PC-9 (cell line): ENCODE measurements around the gene L1CAM. TPM values are rescaled to one million over a fixed set of nuclear protein-coding genes. Genes with fewer than 3 reads are reported as not detected.
A peak's percentile ranks its signal among the peaks of the same experiment; 100 is the strongest.

Source experiments
- BruUV-seq: library from RNA; stranded (reverse); fragments of 400-500 nt; replicated peaks from 2 replicates; lab custom pipeline; 2021; lab: Mats Ljungman, UMichigan
- CTCF ChIA-PET: fragments of 300-600 bp; sonication (Branson Sonifier 250); formaldehyde crosslinking; loops from one replicate; lab custom pipeline; 2022; ENCODE audit warnings: antibody characterized with exemption; lab: Charles Lee
- POLR2A ChIA-PET: fragments of 300-600 bp; sonication (Branson Sonifier 250); formaldehyde crosslinking; loops from one replicate; lab custom pipeline; 2022; ENCODE audit warnings: antibody characterized with exemption; ENCODE audit not compliant: unreplicated experiment; lab: Charles Lee
- DNase-seq, 2 experiments: peaks; one replicate each; pipeline versions ENCODE4 v3.0.0 to v3.0.0-alpha.2; 2015 to 2022; ENCODE audit warnings: mixed read lengths in 1 of 2
- H2AFZ ChIP-seq: fragments of 200-600 bp; sonication (generic); 2 replicates; pipeline ENCODE4 v1.8.1; 2017; ENCODE audit warnings: antibody characterized with exemption
- H3F3A ChIP-seq: fragments of 200-600 bp; sonication (generic); 2 replicates; pipeline ENCODE4 v1.8.1; 2017; ENCODE audit warnings: antibody characterized with exemption, mild to moderate bottlenecking, low read depth; ENCODE audit not compliant: insufficient read depth
- H3K27ac ChIP-seq: fragments of 200-600 bp; sonication (generic); 2 replicates; pipeline ENCODE4 v1.6.1; 2016; ENCODE audit warnings: mixed run types
- H3K27me3 ChIP-seq: fragments of 200-600 bp; sonication (generic); 2 replicates; pipeline ENCODE4 v1.6.1; 2016; ENCODE audit warnings: low read depth, mixed run types; ENCODE audit not compliant: insufficient read depth
- H3K36me3 ChIP-seq: fragments of 200-600 bp; sonication (generic); 2 replicates; pipeline ENCODE4 v1.6.1; 2016; ENCODE audit warnings: low read depth, mixed run types
- H3K4me1 ChIP-seq: fragments of 200-600 bp; sonication (generic); replicated peaks from 2 replicates; pipeline ENCODE4 v1.6.1; 2016; ENCODE audit warnings: mixed run types; ENCODE audit not compliant: insufficient read depth
- H3K4me2 ChIP-seq: fragments of 200-600 bp; sonication (generic); 2 replicates; pipeline ENCODE4 v1.6.1; 2017; ENCODE audit warnings: mixed run types
- H3K4me3 ChIP-seq: fragments of 200-600 bp; sonication (generic); 2 replicates; pipeline ENCODE4 v1.6.1; 2016; ENCODE audit warnings: mixed run types
- H3K79me2 ChIP-seq: fragments of 200-600 bp; sonication (generic); 2 replicates; pipeline ENCODE4 v1.6.1; 2017; ENCODE audit warnings: low read depth, mixed run types
- H3K9me2 ChIP-seq: fragments of 200-600 bp; sonication (generic); 2 replicates; pipeline ENCODE4 v1.8.1; 2017; ENCODE audit warnings: mild to moderate bottlenecking; ENCODE audit not compliant: insufficient read depth
- H3K9me3 ChIP-seq: fragments of 200-600 bp; sonication (generic); 2 replicates; pipeline ENCODE4 v1.8.1; 2016; ENCODE audit warnings: low read depth; ENCODE audit not compliant: insufficient read depth
- H4K20me1 ChIP-seq: fragments of 200-600 bp; sonication (generic); 2 replicates; pipeline ENCODE4 v1.8.1; 2017; ENCODE audit not compliant: insufficient read depth
- CTCF ChIP-seq: fragments of 200-600 bp; sonication (generic); conservative IDR thresholded peaks from 2 replicates; pipeline ENCODE4 v1.6.1; 2017; ENCODE audit warnings: mixed run types, antibody characterized with exemption, mild to moderate bottlenecking, moderate library complexity
- EZH2 ChIP-seq: fragments of 200-600 bp; sonication (generic); IDR thresholded peaks from 2 replicates; pipeline ENCODE4 v1.8.0; 2017; ENCODE audit warnings: antibody characterized with exemption, low read depth
- intact Hi-C: fragments of 100-400 bp; cut with micrococcal nuclease; formaldehyde crosslinking; loops from one replicate; pipeline ENCODE4 v1.10.0; 2022; ENCODE audit not compliant: unreplicated experiment
- total RNA-seq: library from RNA; stranded (reverse); gene quantifications from 2 replicates; pipeline ENCODE4 v1.2.3, GENCODE V29; 2021

Gene L1CAM
- total RNA-seq, 1 experiment from 2014 or later = 68.8 TPM

GRCh38 chrX:153903991-153904957, 18.3 kb upstream of the L1CAM start, which contains the start of gene AVPR2:
AVPR2 (plus strand) TSS chrX:153904673; CDS start chrX:153905146, 473 bp downstream.
- H3K27ac ChIP-seq = no peak within 1 kb of the TSS
- no peak within 1 kb of the TSS for H2AFZ ChIP-seq
- H3K9me2 ChIP-seq = no peaks in the 10 kb centered on the region
- TF ChIP-seq CTCF (no peak), EZH2 (no peak)
- peaks cover 25% of the 10 kb centered on the region for H3K4me1 ChIP-seq
- CTCF ChIA-PET = interaction anchor here (0.6 kb wide), 1 partner anchor 137 kb away, joined by 17 read pairs; no protein-coding TSS in a partner anchor
- BruUV-seq = no TSS peak
- peaks cover 5% of the 10 kb centered on the region for H3F3A ChIP-seq
- H3K36me3 ChIP-seq = no peaks in the 10 kb centered on the region
- POLR2A ChIA-PET = interaction anchor here (0.5 kb wide), 1 partner anchor 68 kb away, joined by 4 read pairs; the partner anchor contains the start of gene HCFC1
- intact Hi-C loops = no loop called here
- no peaks in the 10 kb centered on the region for H3K27me3 ChIP-seq
- no peaks in the 10 kb centered on the region for H4K20me1 ChIP-seq
- DNase-seq = peak in 1 of 2 experiments; percentile 59
- H3K4me3 ChIP-seq = no peak within 1 kb of the TSS
- H3K79me2 ChIP-seq = no peaks in the 10 kb centered on the region
- no peak within 1 kb of the TSS for H3K4me2 ChIP-seq
- H3K9me3 ChIP-seq = no peaks in the 10 kb centered on the region

GRCh38 chrX:153903238-153903980, 17.4 kb upstream of the L1CAM start:
- POLR2A ChIA-PET = interaction anchor here (0.6 kb wide), 1 partner anchor 137 kb away, joined by 9 read pairs; no protein-coding TSS in a partner anchor
- Histone ChIP-seq H3K4me2 (no peak overlapping the region), H3K36me3 (no peaks in the 10 kb centered on the region), H3K4me1 (peaks cover 25% of the 10 kb centered on the region), H3K9me2 (no peaks in the 10 kb centered on the region), H3K9me3 (no peaks in the 10 kb centered on the region), H3K79me2 (no peaks in the 10 kb centered on the region), H3K27ac (no peak overlapping the region), H4K20me1 (no peaks in the 10 kb centered on the region), H3F3A (peaks cover 5% of the 10 kb centered on the region), H2AFZ (no peak overlapping the region), H3K27me3 (no peaks in the 10 kb centered on the region), H3K4me3 (no peak overlapping the region)
- CTCF ChIA-PET = interaction anchor here (0.6 kb wide), 1 partner anchor 137 kb away, joined by 17 read pairs; no protein-coding TSS in a partner anchor
- no peak for DNase-seq
- intact Hi-C loops = no loop called here
- TF ChIP-seq EZH2 (no peak), CTCF (no peak)
- BruUV-seq = no TSS peak

GRCh38 chrX:153902385-153902784, 16.4 kb upstream of the L1CAM start:
- Histone ChIP-seq H3K4me2 (no peak overlapping the region), H3K9me3 (no peaks in the 10 kb centered on the region), H4K20me1 (no peaks in the 10 kb centered on the region), H3K27me3 (no peaks in the 10 kb centered on the region), H3K9me2 (no peaks in the 10 kb centered on the region), H3K27ac (no peak overlapping the region), H3K4me3 (no peak overlapping the region), H2AFZ (no peak overlapping the region), H3K79me2 (no peaks in the 10 kb centered on the region), H3F3A (peaks cover 5% of the 10 kb centered on the region), H3K36me3 (no peaks in the 10 kb centered on the region), H3K4me1 (peaks cover 25% of the 10 kb centered on the region)
- intact Hi-C loops = no loop called here
- ChIA-PET POLR2A (no interaction called here), CTCF (no interaction called here)
- DNase-seq = peak in 1 of 2 experiments; percentile 79
- TF ChIP-seq EZH2 (no peak), CTCF (no peak)
- no TSS peak for BruUV-seq
